T-helper 2 cell treated with Interferon-gamma antibody and Interleukin-4, amounts not matched to agents 5 μg/mL and 100 μg/mL, for 36 hours (primary cell): Measurements from ENCODE around the gene DCDC2.
"Not testable (repeated sequence)": the region's sequence is repeated elsewhere in the genome, so short reads cannot be mapped to it uniquely, and the experiment has no call there.

Experiments
- DNase-seq: peaks from one replicate; pipeline ENCODE4 v3.0.0; 2021; ENCODE audit warnings: low spot score
- H3K27ac Mint-ChIP-seq: one replicate; pipeline ENCODE4 v1.8.0; 2021; ENCODE audit warnings: mild to moderate bottlenecking, mixed read lengths
- H3K27me3 Mint-ChIP-seq: one replicate; pipeline ENCODE4 v1.8.0; 2021; ENCODE audit warnings: low read depth, mixed read lengths
- H3K36me3 Mint-ChIP-seq: one replicate; pipeline ENCODE4 v1.8.0; 2021; ENCODE audit warnings: low read depth, mixed read lengths
- H3K4me1 Mint-ChIP-seq: one replicate; pipeline ENCODE4 v1.8.0; 2021; ENCODE audit warnings: low read depth, mixed read lengths
- H3K4me3 Mint-ChIP-seq: one replicate; pipeline ENCODE4 v1.8.0; 2022; ENCODE audit warnings: mild to moderate bottlenecking, moderate library complexity, mixed read lengths
- H3K9me3 Mint-ChIP-seq: one replicate; pipeline ENCODE4 v1.8.0; 2021; ENCODE audit warnings: mixed read lengths

Gene DCDC2

GRCh38 chr6:24283043-24283985, 74.5 kb downstream of the DCDC2 start:
- Mint-ChIP-seq H3K9me3 (no peaks in the 10 kb centered on the region), H3K4me3 (peak overlapping the region; percentile 38), H3K27ac (no peak overlapping the region), H3K27me3 (peaks cover 4% of the 10 kb centered on the region), H3K4me1 (peaks cover 6% of the 10 kb centered on the region), H3K36me3 (no peaks in the 10 kb centered on the region)
- DNase-seq, result no peak

GRCh38 chr6:24274441-24275083, 83.3 kb downstream of the DCDC2 start:
- no peaks in the 10 kb centered on the region for H3K4me1 Mint-ChIP-seq
- H3K4me3 Mint-ChIP-seq, result no peak overlapping the region
- H3K27ac Mint-ChIP-seq, result no peak overlapping the region
- peaks cover 7% of the 10 kb centered on the region for H3K27me3 Mint-ChIP-seq
- H3K36me3 Mint-ChIP-seq, result no peaks in the 10 kb centered on the region
- H3K9me3 Mint-ChIP-seq, result no peaks in the 10 kb centered on the region
- DNase-seq, result no peak

- H3K36me3 Mint-ChIP-seq, result no peaks in the 10 kb centered on the region
- H3K4me3 Mint-ChIP-seq, result no peak overlapping the region
- H3K27me3 Mint-ChIP-seq, result peaks cover 7% of the 10 kb centered on the region
- no peaks in the 10 kb centered on the region for H3K4me1 Mint-ChIP-seq
- DNase-seq, result no peak
- no peak overlapping the region for H3K27ac Mint-ChIP-seq
- H3K9me3 Mint-ChIP-seq, result no peaks in the 10 kb centered on the region
These were observed 84.6 kb downstream of the DCDC2 start for GRCh38 chr6:24273096-24273870.

GRCh38 chr6:24272553-24272952, 85.3 kb downstream of the DCDC2 start:
- peaks cover 7% of the 10 kb centered on the region for H3K27me3 Mint-ChIP-seq
- no peak overlapping the region for H3K27ac Mint-ChIP-seq
- no peak for DNase-seq
- H3K36me3 Mint-ChIP-seq, result no peaks in the 10 kb centered on the region
- H3K4me3 Mint-ChIP-seq, result no peak overlapping the region
- no peaks in the 10 kb centered on the region for H3K9me3 Mint-ChIP-seq
- no peaks in the 10 kb centered on the region for H3K4me1 Mint-ChIP-seq

GRCh38 chr6:24272148-24272547, 85.7 kb downstream of the DCDC2 start:
- Mint-ChIP-seq H3K27me3 (peaks cover 7% of the 10 kb centered on the region), H3K4me3 (no peak overlapping the region), H3K9me3 (no peaks in the 10 kb centered on the region), H3K4me1 (no peaks in the 10 kb centered on the region), H3K27ac (no peak overlapping the region), H3K36me3 (no peaks in the 10 kb centered on the region)
- no peak for DNase-seq

- DNase-seq, result no peak
- Mint-ChIP-seq H3K9me3 (no peaks in the 10 kb centered on the region), H3K36me3 (no peaks in the 10 kb centered on the region), H3K4me3 (no peak overlapping the region), H3K4me1 (no peaks in the 10 kb centered on the region), H3K27ac (no peak overlapping the region), H3K27me3 (peaks cover 3% of the 10 kb centered on the region)
These were observed 87.8 kb downstream of the DCDC2 start for GRCh38 chr6:24270011-24270410.

- not testable (repeated sequence) for H3K27ac Mint-ChIP-seq, H3K4me3 Mint-ChIP-seq, H3K27me3 Mint-ChIP-seq, H3K9me3 Mint-ChIP-seq, H3K36me3 Mint-ChIP-seq, H3K4me1 Mint-ChIP-seq, DNase-seq
These were observed 99.6 kb downstream of the DCDC2 start for GRCh38 chr6:24258214-24258613.

- H3K36me3 Mint-ChIP-seq, result no peaks in the 10 kb centered on the region
- H3K27ac Mint-ChIP-seq, result no peak overlapping the region
- peaks cover 3% of the 10 kb centered on the region for H3K27me3 Mint-ChIP-seq
- H3K4me1 Mint-ChIP-seq, result peaks cover 3% of the 10 kb centered on the region
- no peak overlapping the region for H3K4me3 Mint-ChIP-seq
- H3K9me3 Mint-ChIP-seq, result no peaks in the 10 kb centered on the region
- DNase-seq, result no peak
These were observed 100.6 kb downstream of the DCDC2 start for GRCh38 chr6:24257282-24257681.

- Mint-ChIP-seq H3K36me3 (no peaks in the 10 kb centered on the region), H3K27me3 (no peaks in the 10 kb centered on the region), H3K27ac (no peak overlapping the region), H3K4me3 (no peak overlapping the region), H3K9me3 (no peaks in the 10 kb centered on the region), H3K4me1 (peaks cover 3% of the 10 kb centered on the region)
- no peak for DNase-seq
These were observed 102.2 kb downstream of the DCDC2 start for GRCh38 chr6:24255676-24256075.

GRCh38 chr6:24253360-24253759, 104.5 kb downstream of the DCDC2 start:
- Mint-ChIP-seq H3K36me3 (no peaks in the 10 kb centered on the region), H3K27ac (no peak overlapping the region), H3K4me1 (peaks cover 3% of the 10 kb centered on the region), H3K4me3 (no peak overlapping the region), H3K9me3 (no peaks in the 10 kb centered on the region), H3K27me3 (no peaks in the 10 kb centered on the region)
- DNase-seq, result no peak

GRCh38 chr6:24252280-24252679, 105.6 kb downstream of the DCDC2 start:
- H3K27ac Mint-ChIP-seq, result no peak overlapping the region
- H3K9me3 Mint-ChIP-seq, result no peaks in the 10 kb centered on the region
- H3K27me3 Mint-ChIP-seq, result no peaks in the 10 kb centered on the region

GRCh38 chr6:24251339-24251738, 106.5 kb downstream of the DCDC2 start:
- no peak for DNase-seq
- Mint-ChIP-seq H3K36me3 (no peaks in the 10 kb centered on the region), H3K27ac (no peak overlapping the region), H3K4me1 (peaks cover 3% of the 10 kb centered on the region), H3K9me3 (no peaks in the 10 kb centered on the region), H3K27me3 (no peaks in the 10 kb centered on the region), H3K4me3 (no peak overlapping the region)

More at GRCh38 chr6:24252280-24252679, 105.6 kb downstream of the DCDC2 start:
- no peak overlapping the region for H3K4me3 Mint-ChIP-seq
- H3K4me1 Mint-ChIP-seq, result peaks cover 3% of the 10 kb centered on the region
- no peaks in the 10 kb centered on the region for H3K36me3 Mint-ChIP-seq
- no peak for DNase-seq

- H3K9me3 Mint-ChIP-seq, result no peaks in the 10 kb centered on the region
- no peak overlapping the region for H3K4me3 Mint-ChIP-seq
- H3K27ac Mint-ChIP-seq, result no peak overlapping the region
- H3K4me1 Mint-ChIP-seq, result no peaks in the 10 kb centered on the region
- H3K27me3 Mint-ChIP-seq, result no peaks in the 10 kb centered on the region
- H3K36me3 Mint-ChIP-seq, result no peaks in the 10 kb centered on the region
- no peak for DNase-seq
These were observed 107.9 kb downstream of the DCDC2 start for GRCh38 chr6:24249926-24250325.

- Mint-ChIP-seq H3K27ac (no peak overlapping the region), H3K27me3 (no peaks in the 10 kb centered on the region), H3K36me3 (no peaks in the 10 kb centered on the region), H3K4me3 (no peak overlapping the region), H3K9me3 (no peaks in the 10 kb centered on the region), H3K4me1 (no peaks in the 10 kb centered on the region)
- DNase-seq, result no peak
These were observed 112.6 kb downstream of the DCDC2 start for GRCh38 chr6:24245275-24245674.
